Mesenchymal stem cell (in vitro differentiated cells and primary cell): Measurements from ENCODE around the gene CHST14.

Source experiments
- DNase-seq: peaks from one replicate; pipeline ENCODE4 v3.0.0-alpha.2; 2013
- H2AFZ ChIP-seq: one replicate; pipeline ENCODE4 v1.6.1; 2013; ENCODE audit warnings: low read depth, mild to moderate bottlenecking, control low read depth, inconsistent platforms, low read length, moderate library complexity
- H2AK5ac ChIP-seq: 2 replicates; pipeline ENCODE4 v1.6.1; 2013; ENCODE audit warnings: low read length, moderate library complexity, mild to moderate bottlenecking, inconsistent platforms; ENCODE audit not compliant: severe bottlenecking
- H2BK120ac ChIP-seq: one replicate; pipeline ENCODE4 v1.6.1; 2013; ENCODE audit warnings: low read depth, mild to moderate bottlenecking, inconsistent platforms, low read length, moderate library complexity
- H2BK12ac ChIP-seq, 2 experiments: one replicate each; pipeline ENCODE4 v1.6.1; 2013; ENCODE audit warnings: inconsistent platforms in 2 of 2, low read length in 2 of 2, mild to moderate bottlenecking in 2 of 2, moderate library complexity in 2 of 2, control low read depth in 1 of 2
- H2BK15ac ChIP-seq: one replicate; pipeline ENCODE4 v1.6.1; 2013; ENCODE audit warnings: mild to moderate bottlenecking, low read depth, inconsistent platforms; ENCODE audit not compliant: poor library complexity, severe bottlenecking
- H2BK5ac ChIP-seq: 2 replicates; pipeline ENCODE4 v1.6.1; 2013; ENCODE audit warnings: low read depth, mild to moderate bottlenecking, low read length, control low read depth, inconsistent platforms; ENCODE audit not compliant: poor library complexity, severe bottlenecking
- H3K14ac ChIP-seq, 2 experiments: one replicate each; pipeline ENCODE4 v1.6.1; 2013; ENCODE audit warnings: inconsistent platforms in 2 of 2, low read length in 2 of 2, control low read depth in 1 of 2, mild to moderate bottlenecking in 1 of 2, moderate library complexity in 1 of 2
- H3K18ac ChIP-seq, 2 experiments: one replicate each; pipeline ENCODE4 v1.6.1; 2013; ENCODE audit warnings: inconsistent platforms in 2 of 2, low read length in 2 of 2, control low read depth in 1 of 2, low read depth in 1 of 2, mild to moderate bottlenecking in 1 of 2
- H3K23ac ChIP-seq, 2 experiments: one replicate each; pipeline ENCODE4 v1.6.1; 2013; ENCODE audit warnings: inconsistent platforms in 2 of 2, low read length in 2 of 2, mild to moderate bottlenecking in 2 of 2, moderate library complexity in 2 of 2, control low read depth in 1 of 2
- H3K27ac ChIP-seq: 2 replicates; pipeline ENCODE4 v1.5.1; 2013; ENCODE audit warnings: mild to moderate bottlenecking, moderate library complexity, low read length, control low read depth, inconsistent platforms; ENCODE audit not compliant: poor library complexity, severe bottlenecking
- H3K27me3 ChIP-seq, 2 experiments: 2 replicates each; pipeline versions ENCODE4 v1.6.1 to v1.7.0; 2013; ENCODE audit warnings: low read length in 2 of 2, mild to moderate bottlenecking in 2 of 2, moderate library complexity in 2 of 2, control low read depth in 1 of 2, inconsistent platforms in 1 of 2; ENCODE audit not compliant: control insufficient read depth in 1 of 2, insufficient read depth in 1 of 2
- H3K36me3 ChIP-seq, 2 experiments: 2 replicates each; pipeline versions ENCODE4 v1.6.1 to v1.7.0; 2013; ENCODE audit warnings: low read length in 2 of 2, control low read depth in 1 of 2, inconsistent platforms in 1 of 2, low read depth in 1 of 2, mild to moderate bottlenecking in 1 of 2; ENCODE audit not compliant: insufficient read depth in 2 of 2, control insufficient read depth in 1 of 2
- H3K4ac ChIP-seq, 2 experiments: one replicate each; pipeline ENCODE4 v1.6.1; 2013; ENCODE audit warnings: inconsistent platforms in 2 of 2, low read length in 2 of 2, mild to moderate bottlenecking in 2 of 2, moderate library complexity in 2 of 2, control low read depth in 1 of 2, low read depth in 1 of 2
- H3K4me1 ChIP-seq: 2 replicates; pipeline ENCODE4 v1.6.1; 2013; ENCODE audit warnings: low read depth, low read length, control low read depth; ENCODE audit not compliant: control insufficient read depth, insufficient read depth
- H3K4me2 ChIP-seq: 2 replicates; pipeline ENCODE4 v1.6.1; 2013; ENCODE audit warnings: low read length, mild to moderate bottlenecking, inconsistent platforms; ENCODE audit not compliant: poor library complexity, severe bottlenecking
- H3K4me3 ChIP-seq, 2 experiments: 2 replicates each; pipeline versions ENCODE4 v1.5.1 to v1.7.0; 2013; ENCODE audit warnings: low read length in 2 of 2, mild to moderate bottlenecking in 2 of 2, control low read depth in 1 of 2, low read depth in 1 of 2; ENCODE audit not compliant: insufficient read depth in 1 of 2
- H3K79me1 ChIP-seq: replicated peaks from 2 replicates; pipeline ENCODE4 v1.6.1; 2013; ENCODE audit warnings: mild to moderate bottlenecking, control low read depth, low read length, inconsistent platforms; ENCODE audit not compliant: poor library complexity, severe bottlenecking
- H3K9ac ChIP-seq: 2 replicates; pipeline ENCODE4 v1.7.0; 2013; ENCODE audit warnings: mild to moderate bottlenecking, low read length, moderate library complexity
- H3K9me3 ChIP-seq: 2 replicates; pipeline ENCODE4 v1.7.0; 2013; ENCODE audit warnings: mild to moderate bottlenecking, low read length; ENCODE audit not compliant: control insufficient read depth
- H4K8ac ChIP-seq: one replicate; pipeline ENCODE4 v1.6.1; 2013; ENCODE audit warnings: inconsistent platforms, mild to moderate bottlenecking, low read length, moderate library complexity
- H4K91ac ChIP-seq: one replicate; pipeline ENCODE4 v1.6.1; 2013; ENCODE audit warnings: mild to moderate bottlenecking, low read length, inconsistent platforms
- WGBS: methylation state at CpG from one replicate; pipeline ENCODE4 v1.1.7; 2013; ENCODE audit warnings: mixed read lengths; 5-methylcytosine and 5-hydroxymethylcytosine counted together

Gene CHST14

GRCh38 chr15:40513609-40514008 is 42.8 kb downstream of the CHST14 start:
- H4K91ac ChIP-seq, result no peak overlapping the region
- no peak overlapping the region for H4K8ac ChIP-seq
- H3K4me2 ChIP-seq, result no peak overlapping the region
- H2AK5ac ChIP-seq, result no peak overlapping the region
- no peak for DNase-seq
- H3K4me1 ChIP-seq, result peaks cover 12% of the 10 kb centered on the region
- H3K9me3 ChIP-seq, result no peaks in the 10 kb centered on the region
- no peak overlapping the region for H2BK12ac ChIP-seq
- no peaks in the 10 kb centered on the region for H3K36me3 ChIP-seq
- no peak overlapping the region for H2AFZ ChIP-seq
- no peak overlapping the region for H3K27ac ChIP-seq
- no peak overlapping the region for H2BK5ac ChIP-seq
- no peaks in the 10 kb centered on the region for H3K79me1 ChIP-seq
- H3K4me3 ChIP-seq, result no peak overlapping the region
- H3K9ac ChIP-seq, result no peak overlapping the region
- no peak overlapping the region for H3K23ac ChIP-seq
- H3K18ac ChIP-seq, result no peak overlapping the region
- no peak overlapping the region for H2BK120ac ChIP-seq
- no peak overlapping the region for H2BK15ac ChIP-seq
- no peak overlapping the region for H3K14ac ChIP-seq
- H3K4ac ChIP-seq, result no peak overlapping the region
- H3K27me3 ChIP-seq, result peaks cover 14 to 23% of the 10 kb centered on the region in 2 experiments
- 93% methylated on average over 5 of the region's 5 CpGs for WGBS

DNA sequence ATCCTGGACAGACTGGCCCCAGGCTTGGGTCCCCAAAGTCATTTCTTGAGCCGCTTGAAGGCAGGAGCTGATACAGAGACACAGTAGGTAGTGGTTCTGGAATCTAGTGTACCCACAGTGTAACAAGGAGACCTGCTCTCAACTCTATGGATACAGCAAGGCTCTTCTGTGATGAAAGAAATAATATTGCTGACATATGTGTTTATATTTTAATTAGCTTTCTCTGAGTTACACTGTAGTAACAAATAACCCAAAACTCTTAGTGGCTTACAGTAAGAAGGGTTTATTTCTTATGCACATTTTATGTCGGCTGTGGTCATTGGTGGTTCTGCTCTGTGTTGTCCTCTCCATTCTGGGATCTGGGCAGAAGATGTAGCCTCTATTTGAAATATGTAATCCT is 45.5 kb downstream of the CHST14 start:
- Histone ChIP-seq H3K4me2 (no peak overlapping the region), H3K9me3 (no peaks in the 10 kb centered on the region), H3K9ac (no peak overlapping the region), H2BK12ac (no peak overlapping the region), H3K27me3 (peaks cover under 1 to 9% of the 10 kb centered on the region in 2 experiments), H3K4me1 (peaks cover 12% of the 10 kb centered on the region), H3K36me3 (no peaks in the 10 kb centered on the region), H3K4ac (no peak overlapping the region), H3K18ac (no peak overlapping the region), H3K79me1 (no peaks in the 10 kb centered on the region), H2AK5ac (no peak overlapping the region), H3K14ac (no peak overlapping the region), H2BK15ac (no peak overlapping the region), H2AFZ (no peak overlapping the region), H2BK5ac (no peak overlapping the region), H3K27ac (no peak overlapping the region), H2BK120ac (no peak overlapping the region), H3K23ac (no peak overlapping the region), H4K91ac (no peak overlapping the region), H3K4me3 (no peak overlapping the region), H4K8ac (no peak overlapping the region)
- WGBS, result 100% methylated on average over 1 of the region's 2 CpGs
- DNase-seq, result no peak
